ENCODE data around the gene TXNDC8.

DNA sequence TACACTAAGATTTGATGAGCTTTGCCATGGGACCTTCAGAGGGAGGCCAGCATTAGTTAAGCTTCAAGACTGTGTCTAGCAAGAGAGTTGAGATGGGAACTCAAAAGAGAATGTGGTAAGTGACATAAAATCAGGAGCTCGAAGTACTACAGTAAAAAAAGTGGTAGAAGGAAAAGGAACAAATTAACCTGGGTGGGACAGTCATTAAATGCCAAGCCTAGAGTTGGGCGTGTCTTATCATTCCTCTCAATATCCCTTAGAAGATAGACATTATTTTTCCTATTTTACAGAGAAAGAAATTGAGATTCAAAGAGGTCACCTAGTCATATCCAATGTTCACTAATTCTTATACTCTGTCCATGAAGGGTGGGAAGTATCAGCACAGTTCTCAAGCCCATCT lies 78.1 kb downstream of the TXNDC8 start:
- TF ChIP-seq, protein P1, sequence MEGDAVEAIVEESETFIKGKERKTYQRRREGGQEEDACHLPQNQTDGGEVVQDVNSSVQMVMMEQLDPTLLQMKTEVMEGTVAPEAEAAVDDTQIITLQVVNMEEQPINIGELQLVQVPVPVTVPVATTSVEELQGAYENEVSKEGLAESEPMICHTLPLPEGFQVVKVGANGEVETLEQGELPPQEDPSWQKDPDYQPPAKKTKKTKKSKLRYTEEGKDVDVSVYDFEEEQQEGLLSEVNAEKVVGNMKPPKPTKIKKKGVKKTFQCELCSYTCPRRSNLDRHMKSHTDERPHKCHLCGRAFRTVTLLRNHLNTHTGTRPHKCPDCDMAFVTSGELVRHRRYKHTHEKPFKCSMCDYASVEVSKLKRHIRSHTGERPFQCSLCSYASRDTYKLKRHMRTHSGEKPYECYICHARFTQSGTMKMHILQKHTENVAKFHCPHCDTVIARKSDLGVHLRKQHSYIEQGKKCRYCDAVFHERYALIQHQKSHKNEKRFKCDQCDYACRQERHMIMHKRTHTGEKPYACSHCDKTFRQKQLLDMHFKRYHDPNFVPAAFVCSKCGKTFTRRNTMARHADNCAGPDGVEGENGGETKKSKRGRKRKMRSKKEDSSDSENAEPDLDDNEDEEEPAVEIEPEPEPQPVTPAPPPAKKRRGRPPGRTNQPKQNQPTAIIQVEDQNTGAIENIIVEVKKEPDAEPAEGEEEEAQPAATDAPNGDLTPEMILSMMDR (IDR thresholded peaks at IDR 0.05), result no peak
- TF ChIP-seq POLR2A (IDR thresholded peaks at IDR 0.05), result no peak
